ENCODE data around the gene IFT43.

The IFT43 gene

DNA sequence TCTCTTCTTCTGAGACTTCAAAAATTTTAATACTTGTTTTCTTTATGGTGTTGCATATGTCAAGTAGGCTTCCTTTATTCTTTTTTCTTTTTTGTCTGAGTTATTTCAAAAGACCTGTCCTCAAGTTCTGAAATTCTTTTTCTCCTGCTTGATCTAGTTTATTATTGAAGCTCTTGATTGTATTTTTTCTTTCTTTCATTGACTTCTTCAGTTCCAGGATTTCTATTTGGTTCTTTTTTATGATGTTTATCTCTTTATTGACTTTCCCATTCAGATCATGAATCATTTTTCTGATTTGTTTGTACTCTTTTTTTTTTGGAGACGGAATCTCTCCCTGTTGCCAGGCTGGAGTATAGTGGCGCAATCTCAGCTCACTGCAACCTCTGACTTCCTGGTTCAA lies 34.1 kb downstream of the IFT43 start:
- TF ChIP-seq, protein P1, sequence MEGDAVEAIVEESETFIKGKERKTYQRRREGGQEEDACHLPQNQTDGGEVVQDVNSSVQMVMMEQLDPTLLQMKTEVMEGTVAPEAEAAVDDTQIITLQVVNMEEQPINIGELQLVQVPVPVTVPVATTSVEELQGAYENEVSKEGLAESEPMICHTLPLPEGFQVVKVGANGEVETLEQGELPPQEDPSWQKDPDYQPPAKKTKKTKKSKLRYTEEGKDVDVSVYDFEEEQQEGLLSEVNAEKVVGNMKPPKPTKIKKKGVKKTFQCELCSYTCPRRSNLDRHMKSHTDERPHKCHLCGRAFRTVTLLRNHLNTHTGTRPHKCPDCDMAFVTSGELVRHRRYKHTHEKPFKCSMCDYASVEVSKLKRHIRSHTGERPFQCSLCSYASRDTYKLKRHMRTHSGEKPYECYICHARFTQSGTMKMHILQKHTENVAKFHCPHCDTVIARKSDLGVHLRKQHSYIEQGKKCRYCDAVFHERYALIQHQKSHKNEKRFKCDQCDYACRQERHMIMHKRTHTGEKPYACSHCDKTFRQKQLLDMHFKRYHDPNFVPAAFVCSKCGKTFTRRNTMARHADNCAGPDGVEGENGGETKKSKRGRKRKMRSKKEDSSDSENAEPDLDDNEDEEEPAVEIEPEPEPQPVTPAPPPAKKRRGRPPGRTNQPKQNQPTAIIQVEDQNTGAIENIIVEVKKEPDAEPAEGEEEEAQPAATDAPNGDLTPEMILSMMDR (conservative IDR thresholded peaks at IDR 0.05; ENCODE audit: control insufficient read depth, insufficient read depth, low read depth, low read length) = no peak
- H3K4me3 ChIP-seq (ENCODE audit: control insufficient read depth, low read depth, low read length) = no peak overlapping the region
- DNase-seq (ENCODE audit: low read depth) = no peak

DNA sequence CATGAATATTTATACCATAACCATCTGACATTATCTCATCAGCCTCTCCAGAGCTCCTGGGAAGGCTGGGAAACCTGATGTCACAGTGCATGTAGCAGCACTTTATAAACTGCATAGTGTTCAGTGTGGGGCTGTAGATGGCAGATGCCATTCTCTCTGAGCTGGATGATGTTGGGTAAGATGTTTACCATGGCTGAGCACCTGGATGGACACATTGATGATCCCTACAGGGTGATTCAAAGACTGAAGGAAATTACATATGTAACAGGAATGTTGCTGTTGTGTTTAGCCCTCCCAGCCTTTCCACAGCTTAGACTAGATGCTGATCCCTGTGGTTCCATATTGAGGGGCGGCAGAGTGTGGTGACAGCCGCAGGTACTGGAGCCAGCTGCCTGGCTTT lies 37.4 kb downstream of the IFT43 start:
- TF ChIP-seq, protein P1 (conservative IDR thresholded peaks at IDR 0.05; ENCODE audit: control insufficient read depth, insufficient read depth, low read depth, low read length) = no peak

DNA sequence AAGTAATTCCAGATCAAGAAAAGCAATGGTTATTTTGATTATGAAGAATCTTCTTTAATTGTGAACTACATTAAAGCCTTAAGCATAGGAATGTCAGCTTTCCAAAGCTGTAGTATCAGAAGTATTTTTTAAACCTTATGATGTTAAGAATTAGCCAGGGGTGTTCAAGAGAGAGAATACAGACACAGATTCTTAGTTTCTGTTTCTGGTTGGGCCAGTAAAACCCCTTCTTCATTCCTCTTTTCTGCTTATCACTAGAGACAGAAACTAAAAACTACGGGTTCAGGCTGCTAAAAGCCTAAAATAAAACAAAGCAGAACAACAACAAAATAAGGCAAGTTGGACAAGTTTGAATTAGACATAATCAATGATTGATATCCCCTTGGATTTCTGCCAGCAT lies 38.2 kb downstream of the IFT43 start:
- DNase-seq (ENCODE audit: low read depth) = no peak
- no peak overlapping the region for H3K4me3 ChIP-seq (ENCODE audit: control insufficient read depth, low read depth, low read length)
- TF ChIP-seq, protein P1 (conservative IDR thresholded peaks at IDR 0.05; ENCODE audit: control insufficient read depth, insufficient read depth, low read depth, low read length) = no peak

More for the DNA sequence above, 37.4 kb downstream of the IFT43 start:
- no peak overlapping the region for H3K4me3 ChIP-seq (ENCODE audit: control insufficient read depth, low read depth, low read length)
- no peak for DNase-seq (ENCODE audit: low read depth)

DNA sequence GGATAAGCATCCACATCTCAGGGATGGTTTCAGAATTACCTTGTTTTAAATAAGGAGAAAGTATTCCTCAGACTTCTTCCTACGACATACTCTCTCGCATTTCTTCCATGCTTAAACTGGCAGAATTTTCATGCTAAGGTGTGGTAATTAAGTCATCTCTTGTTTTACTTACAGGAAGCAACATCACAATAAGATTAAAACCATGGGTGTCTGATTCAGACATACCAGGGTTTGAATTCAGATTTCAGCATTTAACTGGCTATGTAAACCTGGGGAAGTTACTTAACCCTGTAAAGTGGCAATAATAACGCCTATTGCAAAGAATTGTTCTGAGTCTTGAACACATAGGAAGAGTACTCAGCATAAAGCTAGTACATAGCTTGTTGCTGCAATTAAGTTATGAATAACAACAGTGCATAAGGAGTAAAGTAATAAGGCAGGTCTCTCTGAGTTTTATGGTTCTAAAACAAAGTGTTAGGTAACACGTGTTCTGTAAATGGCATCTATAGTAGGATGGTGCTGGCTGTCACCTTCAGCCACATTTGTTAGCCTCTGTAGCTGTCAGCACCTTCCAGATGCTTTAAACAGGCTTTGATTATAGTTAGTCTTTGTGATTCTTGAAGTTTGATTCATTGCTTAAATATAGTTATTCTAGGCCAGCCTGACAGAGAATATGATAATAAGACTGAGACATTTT lies 38.8 kb downstream of the IFT43 start:
- TF ChIP-seq, protein P1 (conservative IDR thresholded peaks at IDR 0.05; ENCODE audit: control insufficient read depth, insufficient read depth, low read depth, low read length) = no peak
- no peak for DNase-seq (ENCODE audit: low read depth)
- no peak overlapping the region for H3K4me3 ChIP-seq (ENCODE audit: control insufficient read depth, low read depth, low read length)

DNA sequence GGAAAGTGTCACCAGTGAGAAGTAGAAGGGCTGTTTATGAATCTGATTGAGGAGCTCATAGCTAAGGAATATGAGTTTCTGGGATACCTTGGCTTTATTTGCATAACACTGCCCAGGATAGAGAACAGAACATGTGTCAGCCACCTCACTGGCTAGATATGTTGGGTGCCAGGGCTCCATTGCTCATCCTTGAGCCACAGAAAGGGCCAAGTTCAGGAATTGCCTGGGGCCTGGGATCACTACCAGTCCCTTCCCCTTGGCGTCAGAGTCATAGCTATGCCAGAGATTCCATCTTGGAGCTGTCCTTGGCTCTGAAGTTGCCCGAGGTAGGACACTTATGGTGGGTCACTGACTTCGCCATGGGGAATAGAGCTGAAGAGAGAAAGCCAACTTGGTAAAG lies 49.0 kb downstream of the IFT43 start:
- no peak for DNase-seq (ENCODE audit: low read depth)
- no peak overlapping the region for H3K4me3 ChIP-seq (ENCODE audit: control insufficient read depth, low read depth, low read length)
- TF ChIP-seq, protein P1 (conservative IDR thresholded peaks at IDR 0.05; ENCODE audit: control insufficient read depth, insufficient read depth, low read depth, low read length) = no peak

DNA sequence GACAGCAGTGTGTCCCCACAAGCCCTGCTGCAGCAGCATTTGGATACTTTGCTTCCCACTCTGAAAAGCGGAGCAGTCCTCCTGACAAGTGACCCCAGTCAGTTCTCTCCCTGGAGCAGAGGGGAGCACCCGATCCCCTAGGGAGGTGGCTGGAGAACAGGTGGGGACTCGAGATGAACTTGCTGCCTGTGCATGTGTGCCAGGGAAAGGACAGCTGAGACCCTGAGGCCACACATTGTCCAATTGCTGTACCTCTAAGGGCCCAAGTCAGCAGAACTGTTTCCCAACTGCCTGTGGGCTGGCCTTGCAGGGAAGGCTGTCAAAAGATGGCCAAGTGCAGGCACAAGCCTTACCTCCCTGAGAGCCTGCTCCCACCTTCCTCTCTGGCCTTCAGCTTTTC lies 55.1 kb downstream of the IFT43 start:
- no peak overlapping the region for H3K4me3 ChIP-seq (ENCODE audit: control insufficient read depth, low read depth, low read length)

More for the DNA sequence above, 55.1 kb downstream of the IFT43 start:
- TF ChIP-seq, protein P1 (conservative IDR thresholded peaks at IDR 0.05; ENCODE audit: control insufficient read depth, insufficient read depth, low read depth, low read length) = no peak
- DNase-seq (ENCODE audit: low read depth) = no peak
